Stimulated activated CD4-positive, alpha-beta T cell treated with anti-CD3 and anti-CD28 coated beads, Interleukin-4, amount 100 ng/mL, for 24 hours (primary cell): ENCODE data around the gene RELL1.
"Not testable (repeated sequence)": the region's sequence is repeated elsewhere in the genome, so short reads cannot be mapped to it uniquely, and the experiment has no call there.

Experiments used
- DNase-seq: peaks from one replicate; pipeline ENCODE4 v3.0.0-alpha.2; 2020

Gene RELL1

GRCh38 chr4:37690976-37691375, 4.8 kb upstream of the RELL1 start:
- DNase-seq, result no peak

- DNase-seq, result no peak
These were observed 3.3 kb upstream of the RELL1 start for GRCh38 chr4:37689353-37690095.

GRCh38 chr4:37687681-37688080, 1.5 kb upstream of the RELL1 start:
- no peak for DNase-seq

GRCh38 chr4:37687194-37687562, 1.0 kb upstream of the RELL1 start:
- DNase-seq, result no peak

- peak; percentile 48 for DNase-seq
These were observed 278 bp downstream of the RELL1 start for GRCh38 chr4:37685823-37686372.

- peak; percentile 30 for DNase-seq
These were observed 884 bp downstream of the RELL1 start for GRCh38 chr4:37685161-37685822.

- DNase-seq, result no peak
These were observed 2.0 kb downstream of the RELL1 start for GRCh38 chr4:37684154-37684553.

- DNase-seq, result no peak
These were observed 3.3 kb downstream of the RELL1 start for GRCh38 chr4:37682701-37683401.

- DNase-seq, result no peak
These were observed 6.1 kb downstream of the RELL1 start for GRCh38 chr4:37680089-37680488.

- no peak for DNase-seq
These were observed 6.9 kb downstream of the RELL1 start for GRCh38 chr4:37679301-37679700.

- DNase-seq, result no peak
These were observed 7.6 kb downstream of the RELL1 start for GRCh38 chr4:37678624-37679023.

- no peak for DNase-seq
These were observed 10.4 kb downstream of the RELL1 start for GRCh38 chr4:37675587-37676290.

GRCh38 chr4:37674439-37674838, 11.7 kb downstream of the RELL1 start:
- no peak for DNase-seq

GRCh38 chr4:37673538-37674192, 12.5 kb downstream of the RELL1 start:
- DNase-seq, result no peak

- no peak for DNase-seq
These were observed 15.1 kb downstream of the RELL1 start for GRCh38 chr4:37671072-37671471.

- no peak for DNase-seq
These were observed 15.9 kb downstream of the RELL1 start for GRCh38 chr4:37670249-37670648.

GRCh38 chr4:37669124-37669523, 17.1 kb downstream of the RELL1 start:
- not testable (repeated sequence) for DNase-seq

GRCh38 chr4:37667197-37668100, 18.7 kb downstream of the RELL1 start:
- no peak for DNase-seq

GRCh38 chr4:37666625-37667071, 19.5 kb downstream of the RELL1 start:
- peak; percentile 7 for DNase-seq

GRCh38 chr4:37665333-37666320, 20.5 kb downstream of the RELL1 start:
- DNase-seq, result no peak
